ENCODE results near the gene VPS13C. TPM values are rescaled to one million over a fixed set of nuclear protein-coding genes. Genes with fewer than 3 reads are reported as not detected.

VPS13C gene
- total and polyA plus RNA-seq, 2 donors (not counting 1 experiment from before 2014, with no cell fraction given) = 40.0 to 236 TPM

DNA sequence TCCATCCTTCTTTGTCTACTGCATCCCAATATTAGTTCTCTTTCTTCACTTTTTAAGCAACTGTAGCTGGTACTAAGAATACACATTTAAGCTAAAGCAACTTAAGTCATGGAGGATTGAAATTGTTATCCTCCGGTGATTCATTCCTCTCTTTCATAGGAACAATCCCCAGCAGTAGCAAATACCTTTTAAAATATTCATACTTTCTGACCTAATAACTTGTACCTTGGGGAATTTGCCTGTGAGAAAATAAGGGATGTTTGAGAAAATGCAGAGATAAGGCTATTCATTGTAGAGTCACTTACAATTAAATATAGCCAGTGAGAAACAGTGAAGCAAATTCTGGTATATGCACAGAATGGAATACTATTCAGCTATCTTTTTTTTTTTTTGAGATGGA, 66.0 kb downstream of the VPS13C start:
- WGBS (ENCODE audit: insufficient coverage) = no CpG with 5 or more reads among the region's 1 CpG
- no peaks in the 10 kb centered on the region for H3K79me2 ChIP-seq (ENCODE audit: control insufficient read depth, insufficient read depth, low read length)
- no peaks in the 10 kb centered on the region for H3K9me3 ChIP-seq (ENCODE audit: control extremely low read depth in 1 of 3, control insufficient read depth in 2 of 3, insufficient read depth in 1 of 3, low read length in 2 of 3)
- H3K4me2 ChIP-seq (replicated peaks; ENCODE audit: low read depth, low read length, poor library complexity, severe bottlenecking) = no peak overlapping the region
- H3K4me3 Mint-ChIP-seq = no peak overlapping the region
- no peaks in the 10 kb centered on the region for H3K4me1 Mint-ChIP-seq
- no peak overlapping the region for H3K27ac Mint-ChIP-seq
- peaks cover 2% of the 10 kb centered on the region for H3K9me3 Mint-ChIP-seq (ENCODE audit: insufficient read depth)
- no peak overlapping the region for H3K9ac ChIP-seq (ENCODE audit: low read length)
- intact Hi-C loops (cut with micrococcal nuclease) = loop anchor here (5.0 kb wide), 1 partner anchor 78 kb away; no protein-coding TSS in a partner anchor
- no peaks in the 10 kb centered on the region for H3K4me1 ChIP-seq (ENCODE audit: control insufficient read depth in 2 of 2, insufficient read depth in 2 of 2, low read length in 2 of 2)
- H3K27me3 ChIP-seq (replicated peaks in 1 of 4; ENCODE audit: control extremely low read depth in 1 of 4, control insufficient read depth in 3 of 4, insufficient read depth in 4 of 4, low read length in 3 of 4) = no peaks in the 10 kb centered on the region
- no peak overlapping the region for H3K27ac ChIP-seq (ENCODE audit: low read length in 2 of 2)
- CTCF ChIA-PET = interaction anchor here (0.7 kb wide), 1 partner anchor 33 kb away, joined by 3 read pairs; no protein-coding TSS in a partner anchor
- no peak for ATAC-seq (ENCODE audit: low read depth)
- no peak for DNase-seq
- TF ChIP-seq EZH2 (IDR thresholded peaks at IDR 0.05; ENCODE audit: borderline replicate concordance, insufficient read depth, low read depth, low read length, poor library complexity, severe bottlenecking) (no peak), CTCF (IDR thresholded peaks at IDR 0.05) (no peak)
- H3K36me3 ChIP-seq (replicated peaks in 1 of 2; ENCODE audit: control extremely low read depth in 1 of 2, control insufficient read depth in 1 of 2, extremely low read depth in 1 of 2, insufficient read depth in 2 of 2, low read length in 1 of 2) = peaks cover 9 to 31% of the 10 kb centered on the region in 2 experiments
- H3K4me3 ChIP-seq (ENCODE audit: control extremely low read depth in 1 of 5, extremely low read depth in 1 of 5, insufficient read depth in 1 of 5, low read depth in 2 of 5, low read length in 4 of 5) = no peak overlapping the region
- H2AFZ ChIP-seq (ENCODE audit: insufficient read depth, low read depth, low read length, poor library complexity, severe bottlenecking) = no peak overlapping the region
- H3K27me3 Mint-ChIP-seq = no peaks in the 10 kb centered on the region
- POLR2A ChIA-PET = no interaction called here
- no peaks in the 10 kb centered on the region for H4K20me1 ChIP-seq (ENCODE audit: control insufficient read depth, insufficient read depth, low read length, poor library complexity, severe bottlenecking)

GRCh38 chr15:61992518-61992917, 67.7 kb downstream of the VPS13C start:
- peaks cover 14 to 43% of the 10 kb centered on the region in 2 experiments for H3K36me3 ChIP-seq (replicated peaks in 1 of 2; ENCODE audit: control extremely low read depth in 1 of 2, control insufficient read depth in 1 of 2, extremely low read depth in 1 of 2, insufficient read depth in 2 of 2, low read length in 1 of 2)
- intact Hi-C loops (cut with micrococcal nuclease) = loop anchor here (5.0 kb wide), 1 partner anchor 80 kb away; no protein-coding TSS in a partner anchor
- no peak overlapping the region for H3K27ac ChIP-seq (ENCODE audit: low read length in 2 of 2)
- ChIA-PET POLR2A (no interaction called here), CTCF (no interaction called here)
- H3K9me3 ChIP-seq (ENCODE audit: control extremely low read depth in 1 of 3, control insufficient read depth in 2 of 3, insufficient read depth in 1 of 3, low read length in 2 of 3) = no peaks in the 10 kb centered on the region
- TF ChIP-seq CTCF (IDR thresholded peaks at IDR 0.05) (no peak), EZH2 (IDR thresholded peaks at IDR 0.05; ENCODE audit: borderline replicate concordance, insufficient read depth, low read depth, low read length, poor library complexity, severe bottlenecking) (no peak)
- H3K79me2 ChIP-seq (ENCODE audit: control insufficient read depth, insufficient read depth, low read length) = no peaks in the 10 kb centered on the region
- ATAC-seq (ENCODE audit: low read depth) (no peak), DNase-seq (no peak)
- no peaks in the 10 kb centered on the region for H3K4me1 Mint-ChIP-seq
- H2AFZ ChIP-seq (ENCODE audit: insufficient read depth, low read depth, low read length, poor library complexity, severe bottlenecking) = no peak overlapping the region
- no peak overlapping the region for H3K4me3 Mint-ChIP-seq
- H4K20me1 ChIP-seq (ENCODE audit: control insufficient read depth, insufficient read depth, low read length, poor library complexity, severe bottlenecking) = peaks cover 3% of the 10 kb centered on the region
- H3K27me3 ChIP-seq (replicated peaks in 1 of 4; ENCODE audit: control extremely low read depth in 1 of 4, control insufficient read depth in 3 of 4, insufficient read depth in 4 of 4, low read length in 3 of 4) = no peaks in the 10 kb centered on the region
- no peak overlapping the region for H3K9ac ChIP-seq (ENCODE audit: low read length)
- H3K27ac Mint-ChIP-seq = no peak overlapping the region
- no peaks in the 10 kb centered on the region for H3K4me1 ChIP-seq (ENCODE audit: control insufficient read depth in 2 of 2, insufficient read depth in 2 of 2, low read length in 2 of 2)
- no peaks in the 10 kb centered on the region for H3K27me3 Mint-ChIP-seq
- no peak overlapping the region for H3K4me2 ChIP-seq (replicated peaks; ENCODE audit: low read depth, low read length, poor library complexity, severe bottlenecking)
- H3K9me3 Mint-ChIP-seq (ENCODE audit: insufficient read depth) = peaks cover 2% of the 10 kb centered on the region
- H3K4me3 ChIP-seq (ENCODE audit: control extremely low read depth in 1 of 5, extremely low read depth in 1 of 5, insufficient read depth in 1 of 5, low read depth in 2 of 5, low read length in 4 of 5) = no peak overlapping the region
